ENCODE data around the gene CNPY1. TPM values are rescaled to one million over a fixed set of nuclear protein-coding genes. Genes with fewer than 3 reads are reported as not detected.
A peak's percentile ranks its signal among the peaks of the same experiment; 100 is the strongest.

CNPY1 gene
- total RNA-seq, 2 experiments from 2014 or later, result not detected

- CTCF ChIA-PET, result no interaction called here
- H3K4me3 ChIP-seq (ENCODE audit: low read length), result no peak overlapping the region
- no peak overlapping the region for H3K27ac Mint-ChIP-seq
Measured at GRCh38 chr7:155527664-155528063, 18.7 kb downstream of the CNPY1 start.

GRCh38 chr7:155526225-155526624 lies 20.1 kb downstream of the CNPY1 start:
- DNase-seq, result no peak
- Mint-ChIP-seq H3K27me3 (peaks cover 70% of the 10 kb centered on the region), H3K9me3 (no peaks in the 10 kb centered on the region), H3K4me1 (ENCODE audit: low read depth) (no peaks in the 10 kb centered on the region), H3K27ac (no peak overlapping the region), H3K36me3 (ENCODE audit: low read depth) (no peaks in the 10 kb centered on the region), H3K4me3 (no peak overlapping the region)
- ChIA-PET CTCF (no interaction called here), POLR2A (no interaction called here)
- no peak for ATAC-seq (ENCODE audit: poor library complexity)
- Histone ChIP-seq H3K4me1 (ENCODE audit: insufficient read depth, low read length) (no peaks in the 10 kb centered on the region), H3K4me3 (ENCODE audit: low read length) (no peak overlapping the region), H3K27me3 (ENCODE audit: control insufficient read depth in 1 of 2, insufficient read depth in 2 of 2, low read length in 2 of 2) (peaks cover 19 to 21% of the 10 kb centered on the region in 2 experiments), H3K27ac (ENCODE audit: low read depth in 1 of 2, low read length in 2 of 2) (no peak overlapping the region), H3K36me3 (ENCODE audit: insufficient read depth, low read length) (no peaks in the 10 kb centered on the region), H3K9me3 (ENCODE audit: control insufficient read depth in 1 of 2, insufficient read depth in 1 of 2, low read length in 2 of 2) (peaks cover 0 to 19% of the 10 kb centered on the region in 2 experiments)
- intact Hi-C loops (cut with DNase I, micrococcal nuclease), result no loop called here
- no peak for TF ChIP-seq CTCF (IDR thresholded peaks at IDR 0.05)

More at GRCh38 chr7:155527664-155528063, 18.7 kb downstream of the CNPY1 start:
- Mint-ChIP-seq H3K4me3 (no peak overlapping the region), H3K9me3 (no peaks in the 10 kb centered on the region), H3K36me3 (ENCODE audit: low read depth) (no peaks in the 10 kb centered on the region), H3K27me3 (peaks cover 79% of the 10 kb centered on the region), H3K4me1 (ENCODE audit: low read depth) (peaks cover 5% of the 10 kb centered on the region)
- no peak for TF ChIP-seq CTCF (IDR thresholded peaks at IDR 0.05)
- POLR2A ChIA-PET, result no interaction called here
- H3K27ac ChIP-seq (ENCODE audit: low read depth in 1 of 2, low read length in 2 of 2), result no peak overlapping the region
- DNase-seq, result no peak
- H3K9me3 ChIP-seq (ENCODE audit: control insufficient read depth in 1 of 2, insufficient read depth in 1 of 2, low read length in 2 of 2), result peaks cover 0 to 11% of the 10 kb centered on the region in 2 experiments
- ATAC-seq (ENCODE audit: poor library complexity), result no peak
- intact Hi-C loops (cut with DNase I, micrococcal nuclease), result no loop called here
- no peaks in the 10 kb centered on the region for H3K36me3 ChIP-seq (ENCODE audit: insufficient read depth, low read length)
- no peaks in the 10 kb centered on the region for H3K4me1 ChIP-seq (ENCODE audit: insufficient read depth, low read length)
- H3K27me3 ChIP-seq (ENCODE audit: control insufficient read depth in 1 of 2, insufficient read depth in 2 of 2, low read length in 2 of 2), result peaks cover 26 to 35% of the 10 kb centered on the region in 2 experiments

GRCh38 chr7:155524018-155524556 lies 22.3 kb downstream of the CNPY1 start:
- Histone ChIP-seq H3K9me3 (ENCODE audit: control insufficient read depth in 1 of 2, insufficient read depth in 1 of 2, low read length in 2 of 2) (peaks cover 0 to 12% of the 10 kb centered on the region in 2 experiments), H3K4me3 (ENCODE audit: low read length) (no peak overlapping the region), H3K27ac (ENCODE audit: low read depth in 1 of 2, low read length in 2 of 2) (no peak overlapping the region), H3K36me3 (ENCODE audit: insufficient read depth, low read length) (no peaks in the 10 kb centered on the region), H3K4me1 (ENCODE audit: insufficient read depth, low read length) (no peaks in the 10 kb centered on the region), H3K27me3 (ENCODE audit: control insufficient read depth in 1 of 2, insufficient read depth in 2 of 2, low read length in 2 of 2) (peaks cover 5 to 7% of the 10 kb centered on the region in 2 experiments)
- intact Hi-C loops (cut with DNase I, micrococcal nuclease), result no loop called here
- no peaks in the 10 kb centered on the region for H3K36me3 Mint-ChIP-seq (ENCODE audit: low read depth)
- ChIA-PET CTCF (no interaction called here), POLR2A (no interaction called here)
- H3K4me1 Mint-ChIP-seq (ENCODE audit: low read depth), result no peaks in the 10 kb centered on the region
- DNase-seq (peak in 1 of 14 experiments; percentile 10), ATAC-seq (ENCODE audit: poor library complexity) (no peak)
- no peaks in the 10 kb centered on the region for H3K9me3 Mint-ChIP-seq
- no peak overlapping the region for H3K4me3 Mint-ChIP-seq
- H3K27me3 Mint-ChIP-seq, result peaks cover 64% of the 10 kb centered on the region
- no peak for TF ChIP-seq CTCF (IDR thresholded peaks at IDR 0.05)
- H3K27ac Mint-ChIP-seq, result no peak overlapping the region

Measured in CD4-positive, alpha-beta T cell (primary cell).